Kidney (tissue), 14 donors: ENCODE data around the gene CYP1A1. TPM values are rescaled to one million over a fixed set of nuclear protein-coding genes. Genes with fewer than 3 reads are reported as not detected.

Experiments
- DNase-seq, 5 donors: peaks; one replicate each; pipeline ENCODE4 v3.0.0-alpha.2; 2013 to 2020
- FAIRE-seq: peaks from 2 replicates; lab custom pipeline; 2012; peaks lifted over from hg19 to GRCh38; lab: Jason Lieb, UNC
- H3K27ac ChIP-seq, 2 donors: one replicate each; pipeline ENCODE4 v1.7.0; 2013; ENCODE audit warnings: low read depth in 2 of 2, low read length in 2 of 2, inconsistent platforms in 1 of 2
- H3K27me3 ChIP-seq: one replicate; pipeline ENCODE4 v1.7.1; 2013; ENCODE audit warnings: low read length, inconsistent platforms; ENCODE audit not compliant: control insufficient read depth, insufficient read depth
- H3K36me3 ChIP-seq, 3 donors: one replicate each; pipeline versions ENCODE4 v1.7.0 to v1.7.1; 2013; ENCODE audit warnings: low read length in 3 of 3, control low read depth in 1 of 3, inconsistent platforms in 1 of 3; ENCODE audit not compliant: insufficient read depth in 3 of 3, control insufficient read depth in 2 of 3
- H3K4me1 ChIP-seq, 3 donors: one replicate each; pipeline versions ENCODE4 v1.7.0 to v1.7.1; 2013; ENCODE audit warnings: low read length in 3 of 3, inconsistent platforms in 1 of 3, low read depth in 1 of 3; ENCODE audit not compliant: control insufficient read depth in 2 of 3, insufficient read depth in 2 of 3
- H3K4me3 ChIP-seq, 3 donors: one replicate each; pipeline versions ENCODE4 v1.7.0 to v1.8.1; 2013; ENCODE audit warnings: low read length in 3 of 3, control low read depth in 1 of 3, inconsistent platforms in 1 of 3
- H3K9ac ChIP-seq, 3 donors: one replicate each; pipeline versions ENCODE4 v1.7.0 to v1.7.1; 2013; ENCODE audit warnings: low read length in 3 of 3, control low read depth in 1 of 3, inconsistent platforms in 1 of 3
- H3K9me3 ChIP-seq, 3 donors: one replicate each; pipeline versions ENCODE4 v1.7.0 to v1.7.1; 2013; ENCODE audit warnings: low read length in 3 of 3, control low read depth in 1 of 3, inconsistent platforms in 1 of 3; ENCODE audit not compliant: control insufficient read depth in 2 of 3, insufficient read depth in 1 of 3
- CTCF ChIP-seq: IDR thresholded peaks from 3 replicates; pipeline ENCODE4 v1.5.1; 2012; ENCODE audit warnings: mild to moderate bottlenecking, moderate library complexity, borderline replicate concordance; ENCODE audit not compliant: insufficient read depth; ENCODE audit errors: extremely low read depth
- intact Hi-C: fragments of 100-400 bp; cut with DNase I; formaldehyde crosslinking; loops from one replicate; pipeline ENCODE4 v1.11.1; 2022
- polyA plus RNA-seq: library from polyadenylated mRNA; stranded (reverse); fragments of 350-450 nt; fragmentation: Illumina TruSeq; extraction: RNeasy Lipid Tissue Mini Kit (QIAGEN cat#74804); gene quantifications from one replicate; pipeline ENCODE4 v1.2.3, GENCODE V29; 2014; ENCODE audit warnings: low read depth, low replicate concordance; ENCODE audit not compliant: insufficient read depth
- total RNA-seq: library from RNA; stranded (reverse); fragmentation: NEBNext Ultra II Directional; extraction: Animal tissue kit (Norgen Biotek cat#: 25700); gene quantifications from one replicate; pipeline ENCODE4 v1.2.1, GENCODE V29; 2021
- donor health status: control.
- donor health status: control.
- donor health status: control.
- donor health status: control.
- donor health status: control.
- donor health status: DM: yes; HTN: yes; CAD: no.
- donor health status: Normal renal cell carcinoma (clear cell type).

CYP1A1 gene
- total and polyA plus RNA-seq, 2 donors from 2014 or later, result 0.13 to 0.26 TPM

- H3K9me3 ChIP-seq, result no peaks in the 10 kb centered on the region
- FAIRE-seq (no peak), DNase-seq (no peak)
- no peaks in the 10 kb centered on the region for H3K27me3 ChIP-seq
- no peak overlapping the region for H3K9ac ChIP-seq
- peaks cover 0 to 2% (median 0%) of the 10 kb centered on the region in 3 donors for H3K4me1 ChIP-seq
- H3K36me3 ChIP-seq, result no peaks in the 10 kb centered on the region
- no peak overlapping the region for H3K4me3 ChIP-seq
- intact Hi-C loops, result loop anchor here (5.0 kb wide), 1 partner anchor 131 kb away; no protein-coding TSS in a partner anchor
- no peak overlapping the region for H3K27ac ChIP-seq
- no peak for TF ChIP-seq CTCF
Observed at GRCh38 chr15:74768099-74768770, 42.9 kb upstream of the CYP1A1 start.

GRCh38 chr15:74767167-74768098 is 42.1 kb upstream of the CYP1A1 start:
- DNase-seq (no peak), FAIRE-seq (no peak)
- Histone ChIP-seq H3K4me1 (peaks cover 0 to 2% (median 0%) of the 10 kb centered on the region in 3 donors), H3K9ac (no peak overlapping the region), H3K4me3 (no peak overlapping the region), H3K9me3 (no peaks in the 10 kb centered on the region), H3K27me3 (no peaks in the 10 kb centered on the region), H3K27ac (no peak overlapping the region), H3K36me3 (no peaks in the 10 kb centered on the region)
- no peak for TF ChIP-seq CTCF
- intact Hi-C loops, result loop anchor here (5.0 kb wide), 1 partner anchor 130 kb away; no protein-coding TSS in a partner anchor

- H3K4me1 ChIP-seq, result no peaks in the 10 kb centered on the region
- no peaks in the 10 kb centered on the region for H3K27me3 ChIP-seq
- no peak overlapping the region for H3K9ac ChIP-seq
- no peak overlapping the region for H3K4me3 ChIP-seq
- intact Hi-C loops, result no loop called here
- FAIRE-seq, result no peak
- H3K9me3 ChIP-seq, result no peaks in the 10 kb centered on the region
- H3K36me3 ChIP-seq, result no peaks in the 10 kb centered on the region
- no peak overlapping the region for H3K27ac ChIP-seq
- no peak for DNase-seq
- TF ChIP-seq CTCF, result no peak
Observed at GRCh38 chr15:74763416-74763815, 38.1 kb upstream of the CYP1A1 start.
